Heart left ventricle (tissue), 16 donors: ENCODE measurements around the gene GJD3. TPM values are rescaled to one million over a fixed set of nuclear protein-coding genes. Genes with fewer than 3 reads are reported as not detected.

Source experiments
- ATAC-seq, 4 donors: fragments of 200-7000 bp; cut with Tn5 transposase; one replicate each; pipeline ENCODE4 v1.9.1; 2020 to 2022; ENCODE audit warnings: moderate library complexity in 4 of 4, mild to moderate bottlenecking in 3 of 4, moderate number of reproducible peaks in 1 of 4
- DNase-seq, 5 donors: peaks; one replicate each; pipeline ENCODE4 v3.0.0-alpha.2; 2020
- H3K27ac ChIP-seq, 12 donors: fragments of 200-600 bp; sonication (generic) in 4 of 12; one replicate each; pipeline versions ENCODE4 v1.5.0 to v1.8.0; 2016 to 2022; ENCODE audit warnings: mild to moderate bottlenecking in 2 of 12
- H3K27me3 ChIP-seq, 9 donors: fragments of 200-600 bp; sonication (generic) in 2 of 9; one replicate each; pipeline versions ENCODE4 v1.5.1 to v1.8.0; 2016 to 2022; ENCODE audit warnings: mild to moderate bottlenecking in 3 of 9
- H3K36me3 ChIP-seq, 9 donors: fragments of 200-600 bp; sonication (generic) in 2 of 9; one replicate each; pipeline versions ENCODE4 v1.5.0 to v1.8.0; 2018 to 2022; ENCODE audit warnings: mild to moderate bottlenecking in 2 of 9
- H3K4me1 ChIP-seq, 12 donors: fragments of 200-600 bp; sonication (generic) in 4 of 12; one replicate each; pipeline versions ENCODE4 v1.5.0 to v1.8.0; 2016 to 2022; ENCODE audit warnings: mild to moderate bottlenecking in 3 of 12
- H3K4me3 ChIP-seq, 12 donors: fragments of 200-600 bp; sonication (generic) in 4 of 12; one replicate each; pipeline versions ENCODE4 v1.5.0 to v1.8.0; 2017 to 2022; ENCODE audit warnings: mild to moderate bottlenecking in 9 of 12, moderate library complexity in 4 of 12
- H3K9me3 ChIP-seq, 12 donors: fragments of 200-600 bp; sonication (generic) in 4 of 12; one replicate each; pipeline versions ENCODE4 v1.5.0 to v1.8.0; 2016 to 2022; ENCODE audit warnings: mild to moderate bottlenecking in 1 of 12
- POLR2A ChIP-seq, 2 donors: fragments of 450-650 bp; IDR thresholded peaks; one replicate each; pipeline ENCODE4 v1.6.1; 2017; ENCODE audit warnings: antibody characterized with exemption in 2 of 2, mild to moderate bottlenecking in 2 of 2, moderate library complexity in 2 of 2
- WGBS, 4 donors: extraction: QIAGEN DNeasy Blood & Tissue Kit in 2 of 4; methylation state at CpG; one replicate each; pipeline versions ENCODE4 v1.1.5 to v1.1.7; 2013 to 2018; 5-methylcytosine and 5-hydroxymethylcytosine counted together
- intact Hi-C, 10 donors: fragments of 100-400 bp; cut with DNase I; formaldehyde crosslinking; loops; one replicate each; pipeline versions ENCODE4 v1.11.1 to v1.14.2; 2022
- polyA plus RNA-seq, 2 donors: library from polyadenylated mRNA; stranded (reverse); fragments of 200-250 nt; gene quantifications; one replicate each; pipeline ENCODE4 v1.2.3, GENCODE V29; 2013
- total RNA-seq, 9 donors: library from RNA; depleted of rRNA in 2 of 9; stranded (reverse); fragments of >200 nt in 2 of 9; fragmentation: NEBNext Ultra II Directional in 3 of 9; extraction: Animal tissue kit (Norgen Biotek cat#: 25700) in 3 of 9; gene quantifications; one replicate each; pipeline versions ENCODE4 v1.1.0 to v1.2.4, GENCODE V29; 2016 to 2023
- TF ChIP-seq, protein P1 (sequence below), 12 donors: fragments of 200-600 bp; sonication (generic) in 4 of 12; IDR thresholded peaks; one replicate each; pipeline versions ENCODE4 v1.5.0 to v1.8.0; 2018 to 2022; ENCODE audit warnings: antibody characterized with exemption in 12 of 12, mild to moderate bottlenecking in 5 of 12
- donor health status: ischemic (EF 13 %, LVEDD 7.1; RV severe dilation, severe dysfunction).
- donor health status: healthy with polysubstance abuse.
- donor health status: DM: no; HTN: yes; CAD: no.
- donor health status: DM: no; HTN: no; CAD: no.
- donor health status: ischemic (EF 25% LVEDD 6.9; RV normal size, moderate dysfunction).
- donor health status: ischemic (EF 25% LVEDD 5.7; RV mildly dilated, moderate dysfunction).
- donor health status: healthy.
- donor health status: DM: yes; HTN: yes; CAD: no.
- donor health status: ischemic (EF 35%, LVEDD 5.7; RV mildly dilated, moderate dysfunction).
- donor health status: nonischemic (EF 11% LVEDD 7.7; RV severe dilation, severe dysfunction).
- donor health status: DM: yes; HTN: yes; CAD: no.
- donor health status: PGD.
- donor health status: ischemic (EF 29% LVEDD 5.4; RV normal size, mild dysfunction).
- donor health status: nonischemic (EF 23%, LVEDD 6.1; RV moderate dilation, normal function).

GJD3 gene
- total and polyA plus RNA-seq, 11 donors: 0.30 to 8.7 (median 2.1) TPM

DNA sequence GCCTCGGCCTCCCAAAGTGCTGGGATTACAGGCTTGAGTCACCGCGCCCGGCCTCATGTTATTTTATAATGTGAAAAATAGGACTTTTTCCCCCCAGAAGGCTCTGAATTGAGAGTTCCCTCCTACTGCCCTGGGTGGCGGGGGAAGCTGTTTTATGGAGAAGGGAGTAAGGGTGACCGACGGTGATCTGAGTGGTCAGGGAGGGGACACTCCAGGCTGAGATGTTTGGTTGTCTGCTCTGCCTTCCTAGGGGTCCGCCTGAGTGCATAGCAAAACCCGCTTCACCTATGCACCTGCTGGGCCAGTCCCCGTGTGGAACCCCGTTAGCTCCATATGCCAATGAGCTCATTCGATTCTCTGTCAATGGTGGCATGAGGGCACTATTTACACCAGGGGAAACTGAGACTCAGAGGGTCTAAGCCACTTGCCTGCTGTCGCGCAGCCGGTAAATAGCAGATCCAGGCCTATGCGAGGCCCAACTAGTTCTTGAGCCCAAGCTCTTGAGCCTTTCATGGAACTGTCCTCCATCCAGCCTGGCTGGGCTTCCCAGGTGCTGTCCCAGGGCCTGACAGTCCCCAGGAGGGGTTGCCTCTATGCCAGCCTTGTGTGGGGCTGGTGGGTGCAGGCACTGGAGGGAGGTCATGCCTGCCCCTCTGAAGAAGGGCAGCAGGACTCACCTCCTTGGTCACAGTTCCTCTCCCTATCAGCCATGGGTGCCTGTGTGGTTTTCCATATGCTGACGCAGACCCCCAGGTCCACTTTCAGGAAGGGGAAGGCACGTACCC lies 1.7 kb upstream of the GJD3 start:
- intact Hi-C loops: no loop called here
- no peak overlapping the region for H3K4me3 ChIP-seq
- ATAC-seq: no peak
- 95 to 99% (median 96%) methylated on average over 14 to 18 of the region's 18 CpGs for WGBS, 4 donors
- H3K27me3 ChIP-seq: peaks cover 0 to 13% (median 0%) of the 10 kb centered on the region in 9 donors
- H3K4me1 ChIP-seq: peaks cover 0 to 27% (median 7%) of the 10 kb centered on the region in 12 donors
- no peaks in the 10 kb centered on the region for H3K9me3 ChIP-seq
- no peak for DNase-seq
- TF ChIP-seq POLR2A (IDR thresholded peaks at IDR 0.05): no peak
- TF ChIP-seq, protein P1, sequence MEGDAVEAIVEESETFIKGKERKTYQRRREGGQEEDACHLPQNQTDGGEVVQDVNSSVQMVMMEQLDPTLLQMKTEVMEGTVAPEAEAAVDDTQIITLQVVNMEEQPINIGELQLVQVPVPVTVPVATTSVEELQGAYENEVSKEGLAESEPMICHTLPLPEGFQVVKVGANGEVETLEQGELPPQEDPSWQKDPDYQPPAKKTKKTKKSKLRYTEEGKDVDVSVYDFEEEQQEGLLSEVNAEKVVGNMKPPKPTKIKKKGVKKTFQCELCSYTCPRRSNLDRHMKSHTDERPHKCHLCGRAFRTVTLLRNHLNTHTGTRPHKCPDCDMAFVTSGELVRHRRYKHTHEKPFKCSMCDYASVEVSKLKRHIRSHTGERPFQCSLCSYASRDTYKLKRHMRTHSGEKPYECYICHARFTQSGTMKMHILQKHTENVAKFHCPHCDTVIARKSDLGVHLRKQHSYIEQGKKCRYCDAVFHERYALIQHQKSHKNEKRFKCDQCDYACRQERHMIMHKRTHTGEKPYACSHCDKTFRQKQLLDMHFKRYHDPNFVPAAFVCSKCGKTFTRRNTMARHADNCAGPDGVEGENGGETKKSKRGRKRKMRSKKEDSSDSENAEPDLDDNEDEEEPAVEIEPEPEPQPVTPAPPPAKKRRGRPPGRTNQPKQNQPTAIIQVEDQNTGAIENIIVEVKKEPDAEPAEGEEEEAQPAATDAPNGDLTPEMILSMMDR (IDR thresholded peaks at IDR 0.05): no peak
- H3K27ac ChIP-seq: no peak overlapping the region
- H3K36me3 ChIP-seq: no peaks in the 10 kb centered on the region

DNA sequence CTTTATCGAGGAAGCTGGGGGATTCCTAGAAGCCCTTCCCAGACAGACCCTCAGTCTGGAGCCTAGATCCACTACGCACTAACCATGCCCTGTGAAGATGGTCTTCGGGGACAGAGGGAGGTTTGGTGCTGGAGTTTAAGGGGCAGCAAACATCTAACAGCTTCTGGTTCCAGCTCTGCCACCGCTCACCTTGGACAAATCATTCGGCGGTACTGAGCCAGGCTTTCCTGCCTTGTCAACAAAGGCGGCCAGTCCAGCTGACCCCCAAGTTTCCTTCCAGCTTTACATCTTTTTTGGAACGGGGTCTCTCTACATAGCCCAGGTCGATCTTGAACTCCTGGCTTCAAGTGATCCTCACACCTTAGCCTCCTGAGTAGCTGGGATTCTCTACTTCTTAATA lies 369 bp upstream of the GJD3 start:
- ATAC-seq: no peak
- no peak for TF ChIP-seq POLR2A (IDR thresholded peaks at IDR 0.05)
- TF ChIP-seq, protein P1 (IDR thresholded peaks at IDR 0.05): no peak
- H3K4me3 ChIP-seq: peak overlapping the region in 8 of 12 donors; percentile 54 to 69 (median 62)
- intact Hi-C loops: loop anchor here in 6 of 10 donors (5.0 kb wide), 7 partner anchors 32 to 197 kb away; partner anchors contain the start of gene TOP2A (in 4 of the 6)
- H3K36me3 ChIP-seq: no peaks in the 10 kb centered on the region
- H3K4me1 ChIP-seq: peaks cover 0 to 27% (median 7%) of the 10 kb centered on the region in 12 donors
- H3K27ac ChIP-seq: peak overlapping the region in 6 of 12 donors; percentile 39 to 78 (median 74)
- H3K27me3 ChIP-seq: peaks cover 0 to 16% (median 0%) of the 10 kb centered on the region in 9 donors
- WGBS, 4 donors: 70 to 83% (median 78%) methylated on average over 9 of the region's 9 CpGs
- DNase-seq: peak in 1 of 5 donors; percentile 52
- H3K9me3 ChIP-seq: no peaks in the 10 kb centered on the region

DNA sequence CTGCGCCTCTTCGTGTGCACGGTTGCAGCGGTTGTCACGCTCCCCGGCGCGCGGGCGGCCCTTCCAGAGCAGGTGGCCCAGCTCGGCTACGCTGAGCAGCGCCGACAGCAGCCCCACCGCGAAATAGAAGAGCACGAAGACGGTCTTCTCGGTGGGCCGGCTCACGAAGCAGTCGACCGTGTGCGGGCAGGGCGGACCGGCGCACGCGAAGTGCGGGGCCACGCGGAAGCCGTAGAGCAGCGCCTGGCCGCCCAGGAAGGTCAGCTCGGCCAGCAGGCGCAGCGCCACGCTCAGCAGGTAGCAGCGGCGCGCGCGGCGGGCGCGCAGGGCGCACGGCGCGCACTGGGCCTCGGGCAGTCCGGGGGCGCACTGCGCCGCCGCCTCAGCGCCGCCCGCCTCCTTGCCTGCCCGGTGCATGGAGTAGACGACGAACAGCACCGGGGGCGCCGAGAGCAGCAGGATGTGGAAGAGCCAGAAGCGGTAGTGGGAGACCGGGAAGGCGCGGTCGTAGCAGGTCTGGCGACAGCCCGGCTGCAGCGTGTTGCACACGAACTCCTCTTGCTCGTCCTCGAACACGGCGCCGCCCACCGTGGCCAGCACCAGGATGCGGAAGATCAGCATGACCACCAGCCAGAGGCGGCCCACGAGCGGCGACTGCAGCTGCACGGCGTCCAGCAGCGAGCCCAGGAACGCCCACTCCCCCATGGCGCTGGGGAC lies 1.3 kb downstream of the GJD3 start:
- ATAC-seq (peak in 3 of 4 donors; percentile 21 to 25 (median 23)), DNase-seq (peak; percentile 49 to 75 (median 59))
- no peaks in the 10 kb centered on the region for H3K36me3 ChIP-seq
- H3K4me3 ChIP-seq: peak overlapping the region; percentile 14 to 69 (median 56)
- 1 to 3% (median 1%) methylated on average over 44 to 91 of the region's 91 CpGs for WGBS, 4 donors
- H3K4me1 ChIP-seq: peaks cover 0 to 29% (median 11%) of the 10 kb centered on the region in 12 donors
- intact Hi-C loops: loop anchor here in 6 of 10 donors (2.0 to 5.0 kb wide), 8 partner anchors 34 to 199 kb away; partner anchors contain the start of gene TOP2A (in 4 of the 6)
- peak overlapping the region in 10 of 12 donors; percentile 17 to 78 (median 70) for H3K27ac ChIP-seq
- no peaks in the 10 kb centered on the region for H3K9me3 ChIP-seq
- H3K27me3 ChIP-seq: peaks cover 0 to 16% (median 0%) of the 10 kb centered on the region in 9 donors
- no peak for TF ChIP-seq POLR2A (IDR thresholded peaks at IDR 0.05)

DNA sequence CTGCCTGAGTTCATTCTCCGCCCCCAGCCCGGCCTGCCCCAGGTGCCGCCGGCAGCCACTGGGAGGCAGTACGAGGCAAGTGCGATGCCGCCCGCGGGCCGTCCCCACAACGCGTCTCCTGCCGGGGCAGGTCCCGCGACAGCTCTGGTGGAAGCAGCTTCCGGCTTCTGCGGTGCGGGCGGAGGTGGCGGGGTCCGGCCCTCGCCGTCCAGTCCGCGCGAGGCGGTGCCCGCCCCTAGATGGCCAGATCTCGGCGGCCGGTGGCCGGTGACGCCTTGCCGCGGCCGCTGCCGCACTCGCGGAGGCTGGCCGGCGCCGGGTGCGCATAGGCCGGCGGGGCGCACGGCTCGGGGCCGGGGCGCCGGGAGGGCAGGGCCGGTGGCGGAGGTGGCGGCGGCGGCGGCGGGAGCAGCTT lies 1.8 kb downstream of the GJD3 start:
- DNase-seq (peak; percentile 56 to 85 (median 73)), ATAC-seq (peak in 3 of 4 donors; percentile 27 to 64 (median 43))
- TF ChIP-seq POLR2A (IDR thresholded peaks at IDR 0.05): no peak
- TF ChIP-seq, protein P1 (IDR thresholded peaks at IDR 0.05): peak; percentile 25 to 70 (median 49)
- H3K4me1 ChIP-seq: peaks cover 0 to 33% (median 12%) of the 10 kb centered on the region in 12 donors
- peak overlapping the region in 11 of 12 donors; percentile 43 to 69 (median 58) for H3K4me3 ChIP-seq
- WGBS, 4 donors: 1 to 3% (median 1%) methylated on average over 26 to 58 of the region's 58 CpGs
- peak overlapping the region in 6 of 12 donors; percentile 17 to 60 (median 42) for H3K27ac ChIP-seq
- H3K36me3 ChIP-seq: no peaks in the 10 kb centered on the region
- peaks cover 0 to 16% (median 0%) of the 10 kb centered on the region in 9 donors for H3K27me3 ChIP-seq
- intact Hi-C loops: loop anchor here in 6 of 10 donors (2.0 to 5.0 kb wide), 8 partner anchors 35 to 200 kb away; partner anchors contain the start of gene TOP2A (in 4 of the 6)
- no peaks in the 10 kb centered on the region for H3K9me3 ChIP-seq
